ENCODE data around the gene RPL37A.
A peak's percentile ranks its signal among the peaks of the same experiment; 100 is the strongest.

RPL37A gene

DNA sequence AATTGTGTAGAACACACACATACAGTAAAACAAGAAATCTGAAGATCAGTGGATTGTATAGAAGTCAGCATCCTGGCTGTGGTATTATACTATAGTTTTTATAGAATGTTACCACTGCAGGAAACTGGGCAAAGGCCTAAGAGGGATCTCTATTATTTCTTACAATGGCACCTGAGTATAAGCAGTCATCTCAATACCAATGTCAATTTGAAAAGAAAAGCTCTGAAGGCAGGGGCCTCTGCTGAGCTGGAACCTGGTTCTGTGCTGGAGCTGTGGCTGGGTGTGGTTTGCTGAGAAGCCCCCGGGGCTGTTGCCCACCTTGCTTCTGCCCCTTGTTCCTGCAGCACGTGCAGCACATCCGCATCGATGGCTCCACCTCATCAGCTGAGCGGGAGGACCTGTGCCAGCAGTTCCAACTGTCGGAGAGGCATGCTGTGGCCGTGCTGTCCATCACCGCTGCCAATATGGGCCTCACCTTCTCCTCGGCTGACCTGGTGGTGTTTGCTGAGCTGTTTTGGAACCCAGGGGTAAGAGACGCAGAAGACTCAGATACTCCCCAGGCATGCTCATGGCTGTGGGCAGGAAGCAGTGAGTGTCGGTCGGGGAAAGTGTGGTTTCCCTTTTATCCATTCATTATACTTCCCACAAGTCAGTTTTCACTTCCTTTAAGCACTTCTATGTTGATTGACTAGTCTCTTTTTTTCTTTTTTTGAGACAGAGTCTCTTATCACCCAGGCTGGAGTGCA is 23.5 kb upstream of the RPL37A start:
- Histone ChIP-seq H3K27ac (ENCODE audit: low read depth, low read length, severe bottlenecking) (no peak overlapping the region), H3K36me3 (ENCODE audit: control insufficient read depth, insufficient read depth, low read length) (peaks cover 63% of the 10 kb centered on the region), H3K4me3 (ENCODE audit: extremely low read depth, insufficient read depth, low read length, poor library complexity, severe bottlenecking) (no peak overlapping the region), H3K9me3 (ENCODE audit: control insufficient read depth, low read length) (no peaks in the 10 kb centered on the region), H3K4me1 (ENCODE audit: control insufficient read depth, insufficient read depth, low read length, poor library complexity, severe bottlenecking) (peaks cover 24% of the 10 kb centered on the region)
- 91 to 96% methylated on average over 9 to 10 of the region's 12 CpGs for WGBS, 2 experiments (ENCODE audit: insufficient coverage in 2 of 2)

DNA sequence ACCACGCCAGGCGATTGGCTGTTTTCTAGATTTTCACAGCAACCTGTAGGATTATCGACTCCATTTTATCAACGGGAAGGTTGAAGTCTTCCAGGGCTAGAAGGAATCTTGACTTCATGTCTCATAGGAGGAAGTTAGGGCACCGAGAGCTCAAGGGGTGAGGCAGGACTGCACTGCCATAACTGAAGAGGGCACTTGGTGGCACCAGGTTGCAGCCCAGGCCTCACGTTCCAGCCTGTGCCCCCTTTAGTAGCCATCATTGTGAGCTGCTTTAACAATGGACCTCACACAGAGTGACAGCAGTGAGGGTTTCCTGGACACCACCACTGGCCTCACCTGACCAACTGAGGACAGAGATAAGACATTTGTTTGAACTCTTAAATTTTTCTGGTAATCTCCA is 22.9 kb upstream of the RPL37A start:
- 96 to 97% methylated on average over 6 of the region's 6 CpGs for WGBS, 2 experiments (ENCODE audit: insufficient coverage in 2 of 2)

DNA sequence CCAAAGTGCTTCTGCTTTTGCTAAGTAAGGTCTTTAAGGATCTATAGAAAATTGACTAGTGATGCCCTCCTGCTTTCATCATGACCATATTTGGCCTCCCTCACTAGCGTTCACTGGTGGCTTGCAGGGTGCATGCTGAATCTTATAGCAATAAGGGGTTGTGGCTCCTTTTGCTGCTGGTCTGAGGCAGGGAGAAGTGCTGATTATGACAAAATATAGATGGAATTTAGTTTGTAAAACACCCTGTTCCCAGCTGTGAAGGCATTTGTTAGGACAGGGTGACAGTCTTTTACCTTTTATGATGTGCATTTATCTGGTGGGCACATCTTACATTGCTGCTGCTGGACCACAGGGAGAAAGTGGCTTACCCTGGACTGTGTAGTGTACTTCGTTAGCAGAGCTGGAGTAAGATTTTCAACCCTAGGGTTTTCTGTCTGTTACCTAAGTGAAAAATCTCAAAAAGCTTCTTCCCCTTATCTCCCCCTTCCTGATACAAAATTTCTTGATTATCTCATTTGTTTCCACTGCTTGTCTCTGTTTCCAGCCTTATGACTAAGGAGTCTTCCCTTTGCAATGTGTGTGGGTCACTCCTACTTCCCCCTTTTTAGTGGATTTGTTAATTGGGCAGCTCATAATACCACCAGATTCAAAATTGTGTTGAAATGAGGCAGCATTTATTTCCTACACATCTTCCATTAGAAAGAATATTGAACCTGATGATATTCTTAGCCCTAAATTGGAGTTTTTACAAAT is 21.2 kb upstream of the RPL37A start:
- no peak overlapping the region for H3K4me3 ChIP-seq (ENCODE audit: extremely low read depth, insufficient read depth, low read length, poor library complexity, severe bottlenecking)
- WGBS, 2 experiments (ENCODE audit: insufficient coverage in 2 of 2) = 0 to 100% methylated on average over 1 of the region's 2 CpGs
- H3K4me1 ChIP-seq (ENCODE audit: control insufficient read depth, insufficient read depth, low read length, poor library complexity, severe bottlenecking) = peaks cover 24% of the 10 kb centered on the region
- no peaks in the 10 kb centered on the region for H3K9me3 ChIP-seq (ENCODE audit: control insufficient read depth, low read length)
- peak overlapping the region; percentile 67 for H3K27ac ChIP-seq (ENCODE audit: low read depth, low read length, severe bottlenecking)
- peaks cover 61% of the 10 kb centered on the region for H3K36me3 ChIP-seq (ENCODE audit: control insufficient read depth, insufficient read depth, low read length)

More for the DNA sequence above, 22.9 kb upstream of the RPL37A start:
- Histone ChIP-seq H3K4me3 (ENCODE audit: extremely low read depth, insufficient read depth, low read length, poor library complexity, severe bottlenecking) (no peak overlapping the region), H3K36me3 (ENCODE audit: control insufficient read depth, insufficient read depth, low read length) (peaks cover 64% of the 10 kb centered on the region), H3K9me3 (ENCODE audit: control insufficient read depth, low read length) (no peaks in the 10 kb centered on the region), H3K27ac (ENCODE audit: low read depth, low read length, severe bottlenecking) (no peak overlapping the region), H3K4me1 (ENCODE audit: control insufficient read depth, insufficient read depth, low read length, poor library complexity, severe bottlenecking) (peaks cover 24% of the 10 kb centered on the region)

DNA sequence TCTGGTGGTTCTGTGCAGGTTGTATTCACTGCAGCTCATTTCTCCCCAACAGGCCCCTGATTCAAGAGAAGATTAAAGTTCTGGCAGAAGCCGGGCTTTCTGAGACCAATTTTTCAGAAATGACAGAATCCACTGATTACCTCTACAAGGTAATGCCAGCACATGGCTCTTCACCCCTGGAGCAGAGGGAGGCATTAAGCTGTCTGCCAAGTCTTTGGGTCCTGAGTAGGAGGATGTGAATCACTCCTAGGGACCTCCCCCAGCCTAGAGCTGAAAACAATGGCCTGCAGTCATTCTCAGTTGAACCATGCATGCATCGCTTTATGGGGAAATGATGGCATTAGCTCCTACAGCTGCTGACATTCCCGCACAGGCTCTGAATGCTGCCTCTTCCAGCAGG is 20.5 kb upstream of the RPL37A start:
- Histone ChIP-seq H3K36me3 (ENCODE audit: control insufficient read depth, insufficient read depth, low read length) (peaks cover 68% of the 10 kb centered on the region), H3K27ac (ENCODE audit: low read depth, low read length, severe bottlenecking) (peak overlapping the region; percentile 67), H3K4me1 (ENCODE audit: control insufficient read depth, insufficient read depth, low read length, poor library complexity, severe bottlenecking) (peaks cover 24% of the 10 kb centered on the region), H3K9me3 (ENCODE audit: control insufficient read depth, low read length) (no peaks in the 10 kb centered on the region), H3K4me3 (ENCODE audit: extremely low read depth, insufficient read depth, low read length, poor library complexity, severe bottlenecking) (no peak overlapping the region)
- 68 to 77% methylated on average over 2 to 3 of the region's 3 CpGs for WGBS, 2 experiments (ENCODE audit: insufficient coverage in 2 of 2)

DNA sequence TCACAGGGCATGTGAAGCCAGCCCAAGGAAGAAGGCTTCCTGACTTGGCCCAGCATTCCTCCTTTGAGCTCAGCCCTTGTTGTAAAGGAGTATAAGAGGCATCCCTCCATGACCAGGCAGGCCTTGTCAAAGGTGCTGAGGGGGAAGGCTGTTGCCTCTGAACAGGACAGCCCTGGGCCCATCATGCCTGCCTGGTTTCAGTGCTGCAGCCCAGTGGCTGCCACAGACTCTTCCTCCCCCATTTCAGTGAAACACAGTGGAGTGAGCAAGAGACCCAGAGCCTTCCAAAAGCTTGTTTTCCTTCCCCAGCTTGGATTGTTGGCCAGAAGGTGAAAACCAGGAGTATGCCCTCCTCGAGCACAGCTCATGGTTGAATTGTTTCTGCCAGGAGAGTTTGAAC is 19.9 kb upstream of the RPL37A start:
- H3K27ac ChIP-seq (ENCODE audit: low read depth, low read length, severe bottlenecking) = peak overlapping the region; percentile 67
- H3K4me1 ChIP-seq (ENCODE audit: control insufficient read depth, insufficient read depth, low read length, poor library complexity, severe bottlenecking) = peaks cover 24% of the 10 kb centered on the region
- peaks cover 72% of the 10 kb centered on the region for H3K36me3 ChIP-seq (ENCODE audit: control insufficient read depth, insufficient read depth, low read length)
- H3K4me3 ChIP-seq (ENCODE audit: extremely low read depth, insufficient read depth, low read length, poor library complexity, severe bottlenecking) = no peak overlapping the region
- WGBS, 2 experiments (ENCODE audit: insufficient coverage in 2 of 2) = 73 to 100% methylated on average over 1 of the region's 1 CpG
- no peaks in the 10 kb centered on the region for H3K9me3 ChIP-seq (ENCODE audit: control insufficient read depth, low read length)

DNA sequence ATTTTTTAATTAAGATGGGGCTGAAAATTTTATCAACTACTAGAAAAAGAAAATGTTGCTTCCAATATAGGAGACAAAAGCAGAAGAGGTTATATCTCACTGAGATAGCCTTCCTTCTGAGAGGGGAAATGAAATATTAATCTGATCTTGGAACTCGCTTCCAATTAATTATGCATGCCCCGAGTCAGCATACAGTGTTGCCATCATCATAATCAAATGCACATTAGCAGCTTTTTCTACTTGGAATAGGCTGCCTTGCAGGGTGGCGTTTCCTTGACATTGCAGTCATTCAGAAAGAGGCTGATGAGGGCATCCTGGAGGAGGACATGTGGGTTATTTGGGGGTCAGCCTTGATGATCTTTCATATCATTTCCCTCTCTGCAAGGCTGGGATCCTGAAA is 18.4 kb upstream of the RPL37A start:
- H3K36me3 ChIP-seq (ENCODE audit: control insufficient read depth, insufficient read depth, low read length) = peaks cover 67% of the 10 kb centered on the region
- no peak overlapping the region for H3K4me3 ChIP-seq (ENCODE audit: extremely low read depth, insufficient read depth, low read length, poor library complexity, severe bottlenecking)
- no peaks in the 10 kb centered on the region for H3K9me3 ChIP-seq (ENCODE audit: control insufficient read depth, low read length)
- no peak overlapping the region for H3K27ac ChIP-seq (ENCODE audit: low read depth, low read length, severe bottlenecking)
- peaks cover 24% of the 10 kb centered on the region for H3K4me1 ChIP-seq (ENCODE audit: control insufficient read depth, insufficient read depth, low read length, poor library complexity, severe bottlenecking)
- 100% methylated on average over 1 of the region's 3 CpGs for WGBS, 2 experiments (ENCODE audit: insufficient coverage in 2 of 2)

DNA sequence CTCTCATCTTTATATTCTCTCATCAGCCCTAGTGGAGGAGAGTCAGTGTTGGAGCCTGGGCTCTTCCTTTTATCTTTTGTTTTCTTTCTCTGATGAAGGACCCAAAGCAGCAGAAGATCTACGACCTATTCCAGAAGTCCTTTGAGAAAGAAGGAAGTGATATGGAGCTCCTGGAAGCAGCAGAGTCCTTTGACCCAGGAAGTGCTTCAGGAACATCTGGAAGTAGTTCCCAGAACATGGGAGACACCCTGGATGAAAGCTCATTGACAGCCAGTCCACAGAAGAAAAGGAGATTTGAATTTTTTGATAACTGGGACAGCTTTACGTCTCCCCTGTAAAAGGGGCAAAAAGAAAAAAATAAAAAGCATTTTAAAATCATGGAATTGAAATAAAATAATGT is 16.0 kb upstream of the RPL37A start:
- WGBS, 2 experiments (ENCODE audit: insufficient coverage in 2 of 2) = 100% methylated on average over 1 of the region's 2 CpGs; no CpG with 5 or more reads in 1 of the 2 experiments
- Histone ChIP-seq H3K9me3 (ENCODE audit: control insufficient read depth, low read length) (no peaks in the 10 kb centered on the region), H3K4me1 (ENCODE audit: control insufficient read depth, insufficient read depth, low read length, poor library complexity, severe bottlenecking) (peaks cover 15% of the 10 kb centered on the region), H3K27ac (ENCODE audit: low read depth, low read length, severe bottlenecking) (no peak overlapping the region), H3K4me3 (ENCODE audit: extremely low read depth, insufficient read depth, low read length, poor library complexity, severe bottlenecking) (no peak overlapping the region), H3K36me3 (ENCODE audit: control insufficient read depth, insufficient read depth, low read length) (peaks cover 48% of the 10 kb centered on the region)

DNA sequence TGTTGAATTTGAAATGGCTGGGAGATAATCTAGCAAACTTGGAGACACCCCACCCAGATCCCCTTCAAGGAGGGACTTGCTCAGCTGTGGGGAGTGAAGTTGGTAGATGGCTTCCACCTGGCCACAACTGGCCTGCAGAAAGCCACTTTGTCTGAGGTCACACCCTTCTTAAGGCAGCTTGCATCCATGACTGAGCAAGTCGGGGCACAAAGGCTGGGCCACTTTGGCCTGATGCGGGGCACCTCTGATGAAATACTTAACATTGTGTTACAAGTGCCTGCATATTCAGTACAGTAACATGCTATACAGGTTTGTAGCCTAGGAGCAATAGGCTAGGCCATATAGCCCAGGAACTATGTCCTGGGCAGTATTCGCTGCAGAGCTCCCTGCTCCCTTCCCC is 13.4 kb upstream of the RPL37A start:
- Histone ChIP-seq H3K9me3 (ENCODE audit: control insufficient read depth, low read length) (no peaks in the 10 kb centered on the region), H3K36me3 (ENCODE audit: control insufficient read depth, insufficient read depth, low read length) (peaks cover 27% of the 10 kb centered on the region), H3K4me3 (ENCODE audit: extremely low read depth, insufficient read depth, low read length, poor library complexity, severe bottlenecking) (no peak overlapping the region), H3K4me1 (ENCODE audit: control insufficient read depth, insufficient read depth, low read length, poor library complexity, severe bottlenecking) (peaks cover 8% of the 10 kb centered on the region), H3K27ac (ENCODE audit: low read depth, low read length, severe bottlenecking) (no peak overlapping the region)
- WGBS, 2 experiments (ENCODE audit: insufficient coverage in 2 of 2) = 90 to 97% methylated on average over 3 of the region's 3 CpGs

DNA sequence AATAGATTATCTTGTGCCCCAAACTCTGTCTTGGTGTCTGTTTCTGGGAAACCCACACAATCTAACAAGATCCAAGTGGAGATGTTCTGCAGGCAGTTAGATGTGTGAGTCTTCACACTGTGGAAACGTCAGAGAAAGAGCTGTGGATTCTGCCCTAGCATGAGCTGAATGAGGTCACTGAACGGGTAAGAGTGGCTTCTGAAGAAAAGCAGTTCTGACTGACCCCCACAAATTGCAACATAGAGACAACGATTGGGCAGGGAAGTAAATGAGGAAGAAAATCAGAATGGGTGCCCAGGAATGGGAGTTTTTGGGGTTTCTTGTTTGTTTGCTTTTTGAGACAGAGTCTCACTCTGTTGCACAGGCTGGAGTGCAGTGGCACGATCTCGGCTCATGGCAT is 12.9 kb upstream of the RPL37A start:
- Histone ChIP-seq H3K4me3 (ENCODE audit: extremely low read depth, insufficient read depth, low read length, poor library complexity, severe bottlenecking) (no peak overlapping the region), H3K27ac (ENCODE audit: low read depth, low read length, severe bottlenecking) (no peak overlapping the region), H3K9me3 (ENCODE audit: control insufficient read depth, low read length) (no peaks in the 10 kb centered on the region), H3K4me1 (ENCODE audit: control insufficient read depth, insufficient read depth, low read length, poor library complexity, severe bottlenecking) (peaks cover 8% of the 10 kb centered on the region), H3K36me3 (ENCODE audit: control insufficient read depth, insufficient read depth, low read length) (peaks cover 22% of the 10 kb centered on the region)
- WGBS, 2 experiments (ENCODE audit: insufficient coverage in 2 of 2) = 85 to 88% methylated on average over 5 of the region's 5 CpGs

DNA sequence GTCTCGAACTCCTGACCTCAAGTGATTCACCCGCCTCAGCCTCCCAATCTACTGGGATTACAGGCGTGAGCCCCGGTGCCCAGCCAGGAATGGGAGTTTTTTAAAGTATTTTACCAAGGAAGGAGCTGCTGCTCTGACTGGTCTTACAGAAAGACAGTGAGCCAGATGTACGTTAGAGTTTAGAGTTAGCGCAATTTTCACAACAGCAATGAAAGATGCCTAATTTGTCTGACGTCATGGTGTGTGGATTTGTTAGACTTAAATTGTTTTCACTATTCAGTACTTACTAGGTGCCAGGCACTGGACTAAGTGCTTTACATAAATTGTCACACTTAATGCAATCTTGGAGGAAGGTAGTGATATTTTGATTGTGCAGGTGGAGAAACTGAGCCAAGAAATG is 12.4 kb upstream of the RPL37A start:
- H3K36me3 ChIP-seq (ENCODE audit: control insufficient read depth, insufficient read depth, low read length) = peaks cover 20% of the 10 kb centered on the region
- no peak overlapping the region for H3K4me3 ChIP-seq (ENCODE audit: extremely low read depth, insufficient read depth, low read length, poor library complexity, severe bottlenecking)
- 95 to 100% methylated on average over 5 to 6 of the region's 7 CpGs for WGBS, 2 experiments (ENCODE audit: insufficient coverage in 2 of 2)
- no peak overlapping the region for H3K27ac ChIP-seq (ENCODE audit: low read depth, low read length, severe bottlenecking)
- H3K4me1 ChIP-seq (ENCODE audit: control insufficient read depth, insufficient read depth, low read length, poor library complexity, severe bottlenecking) = peaks cover 8% of the 10 kb centered on the region
- H3K9me3 ChIP-seq (ENCODE audit: control insufficient read depth, low read length) = no peaks in the 10 kb centered on the region

DNA sequence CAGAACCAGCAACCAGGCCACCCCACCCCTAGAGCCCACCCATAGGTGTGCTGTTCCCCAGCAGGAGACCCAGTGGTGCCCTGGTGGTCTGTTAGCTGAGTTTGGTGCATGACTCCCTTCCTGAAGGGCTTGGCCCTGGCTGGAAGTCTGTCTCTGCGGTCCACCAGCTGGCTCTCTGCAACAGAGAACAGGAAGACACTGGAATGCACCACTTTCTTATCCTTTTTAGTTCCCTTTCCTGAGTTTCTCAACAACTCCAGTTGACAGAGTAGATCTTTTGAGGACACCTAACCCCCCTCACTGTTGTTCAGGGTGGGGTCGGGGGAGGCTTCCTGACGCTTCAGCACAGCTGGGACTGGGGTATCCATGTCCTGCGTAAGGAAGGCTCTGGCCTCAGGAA is 11.9 kb upstream of the RPL37A start:
- 63 to 64% methylated on average over 3 of the region's 4 CpGs for WGBS, 2 experiments (ENCODE audit: insufficient coverage in 2 of 2)
- peaks cover 8% of the 10 kb centered on the region for H3K4me1 ChIP-seq (ENCODE audit: control insufficient read depth, insufficient read depth, low read length, poor library complexity, severe bottlenecking)

More for the DNA sequence above, 11.9 kb upstream of the RPL37A start:
- H3K27ac ChIP-seq (ENCODE audit: low read depth, low read length, severe bottlenecking) = no peak overlapping the region
- H3K9me3 ChIP-seq (ENCODE audit: control insufficient read depth, low read length) = no peaks in the 10 kb centered on the region
- no peak overlapping the region for H3K4me3 ChIP-seq (ENCODE audit: extremely low read depth, insufficient read depth, low read length, poor library complexity, severe bottlenecking)
- H3K36me3 ChIP-seq (ENCODE audit: control insufficient read depth, insufficient read depth, low read length) = peaks cover 17% of the 10 kb centered on the region
